Activated T-cell treated with anti-CD3 and anti-CD28 coated beads for 48 hours (primary cell): Measurements from ENCODE around the gene FRMD8.

Experiments used
- DNase-seq: peaks from one replicate; pipeline ENCODE4 v3.0.0-alpha.2; 2020; ENCODE audit warnings: low read depth

FRMD8 gene

DNA sequence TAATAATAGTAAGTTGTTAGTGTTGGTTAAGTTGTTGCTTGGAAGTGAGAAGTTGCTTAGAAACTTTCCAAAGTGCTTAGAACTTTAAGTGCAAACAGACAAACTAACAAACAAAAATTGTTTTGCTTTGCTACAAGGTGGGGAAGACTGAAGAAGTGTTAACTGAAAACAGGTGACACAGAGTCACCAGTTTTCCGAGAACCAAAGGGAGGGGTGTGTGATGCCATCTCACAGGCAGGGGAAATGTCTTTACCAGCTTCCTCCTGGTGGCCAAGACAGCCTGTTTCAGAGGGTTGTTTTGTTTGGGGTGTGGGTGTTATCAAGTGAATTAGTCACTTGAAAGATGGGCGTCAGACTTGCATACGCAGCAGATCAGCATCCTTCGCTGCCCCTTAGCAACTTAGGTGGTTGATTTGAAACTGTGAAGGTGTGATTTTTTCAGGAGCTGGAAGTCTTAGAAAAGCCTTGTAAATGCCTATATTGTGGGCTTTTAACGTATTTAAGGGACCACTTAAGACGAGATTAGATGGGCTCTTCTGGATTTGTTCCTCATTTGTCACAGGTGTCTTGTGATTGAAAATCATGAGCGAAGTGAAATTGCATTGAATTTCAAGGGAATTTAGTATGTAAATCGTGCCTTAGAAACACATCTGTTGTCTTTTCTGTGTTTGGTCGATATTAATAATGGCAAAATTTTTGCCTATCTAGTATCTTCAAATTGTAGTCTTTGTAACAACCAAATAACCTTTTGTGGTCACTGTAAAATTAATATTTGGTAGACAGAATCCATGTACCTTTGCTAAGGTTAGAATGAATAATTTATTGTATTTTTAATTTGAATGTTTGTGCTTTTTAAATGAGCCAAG lies 38.9 kb downstream of the FRMD8 start:
- DNase-seq = peak; percentile 69

DNA sequence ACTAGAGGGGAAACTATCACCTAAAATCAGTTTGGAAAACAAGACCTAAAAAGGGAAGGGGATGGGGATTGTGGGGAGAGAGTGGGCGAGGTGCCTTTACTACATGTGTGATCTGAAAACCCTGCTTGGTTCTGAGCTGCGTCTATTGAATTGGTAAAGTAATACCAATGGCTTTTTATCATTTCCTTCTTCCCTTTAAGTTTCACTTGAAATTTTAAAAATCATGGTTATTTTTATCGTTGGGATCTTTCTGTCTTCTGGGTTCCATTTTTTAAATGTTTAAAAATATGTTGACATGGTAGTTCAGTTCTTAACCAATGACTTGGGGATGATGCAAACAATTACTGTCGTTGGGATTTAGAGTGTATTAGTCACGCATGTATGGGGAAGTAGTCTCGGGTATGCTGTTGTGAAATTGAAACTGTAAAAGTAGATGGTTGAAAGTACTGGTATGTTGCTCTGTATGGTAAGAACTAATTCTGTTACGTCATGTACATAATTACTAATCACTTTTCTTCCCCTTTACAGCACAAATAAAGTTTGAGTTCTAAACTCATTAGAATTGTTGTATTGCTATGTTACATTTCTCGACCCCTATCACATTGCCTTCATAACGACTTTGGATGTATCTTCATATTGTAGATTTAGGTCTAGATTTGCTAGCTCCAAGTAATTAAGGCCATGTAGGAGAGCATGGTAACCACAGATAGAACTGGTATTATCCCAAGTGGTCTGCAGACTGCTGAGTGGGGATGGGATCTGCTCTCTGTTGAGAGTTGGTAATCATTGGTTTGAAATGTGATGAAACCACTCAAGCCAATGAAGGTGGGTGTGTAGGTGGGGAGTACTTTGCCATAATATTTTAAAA lies 39.8 kb downstream of the FRMD8 start:
- DNase-seq = no peak

DNA sequence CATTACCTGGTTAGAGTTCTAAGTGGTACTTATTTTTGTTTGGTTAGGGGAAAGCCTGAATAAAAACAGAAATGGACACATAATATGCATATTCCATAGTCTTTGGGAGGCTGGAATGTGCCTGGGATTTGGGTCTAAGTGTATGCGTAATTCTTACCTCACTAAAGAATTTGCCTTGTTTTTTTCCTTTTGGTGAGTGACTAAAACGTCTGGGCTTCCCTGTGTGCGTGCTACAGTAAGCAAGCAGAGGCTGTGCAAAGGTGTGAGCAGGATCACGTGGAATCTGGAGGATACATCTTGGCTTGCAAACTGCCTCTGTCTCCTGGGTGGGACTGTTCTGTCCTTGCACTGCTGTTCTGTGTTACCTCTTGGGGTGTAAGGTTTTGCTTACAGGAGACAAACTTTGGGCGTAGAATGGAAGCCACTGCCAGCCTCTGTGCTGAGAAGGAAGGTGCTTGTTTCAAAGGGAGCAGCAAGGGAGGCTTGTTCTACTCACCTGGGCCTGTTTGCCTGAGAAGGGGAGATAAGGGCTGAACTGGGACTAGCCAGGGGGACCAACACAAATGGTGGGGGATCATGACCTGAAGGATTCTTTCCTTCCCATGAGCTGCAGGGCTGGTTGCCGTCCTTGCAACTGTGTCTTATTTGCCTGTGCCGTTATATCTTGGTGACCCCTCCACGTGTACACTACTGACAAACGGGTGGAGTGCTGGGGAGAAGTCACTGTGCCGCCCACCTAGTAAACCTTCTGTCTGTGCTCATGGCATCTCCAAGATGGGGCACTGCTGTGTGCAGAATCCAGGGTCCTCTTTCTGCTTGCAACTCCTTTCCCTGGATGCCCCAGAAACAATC lies 40.6 kb downstream of the FRMD8 start:
- DNase-seq = peak; percentile 41

DNA sequence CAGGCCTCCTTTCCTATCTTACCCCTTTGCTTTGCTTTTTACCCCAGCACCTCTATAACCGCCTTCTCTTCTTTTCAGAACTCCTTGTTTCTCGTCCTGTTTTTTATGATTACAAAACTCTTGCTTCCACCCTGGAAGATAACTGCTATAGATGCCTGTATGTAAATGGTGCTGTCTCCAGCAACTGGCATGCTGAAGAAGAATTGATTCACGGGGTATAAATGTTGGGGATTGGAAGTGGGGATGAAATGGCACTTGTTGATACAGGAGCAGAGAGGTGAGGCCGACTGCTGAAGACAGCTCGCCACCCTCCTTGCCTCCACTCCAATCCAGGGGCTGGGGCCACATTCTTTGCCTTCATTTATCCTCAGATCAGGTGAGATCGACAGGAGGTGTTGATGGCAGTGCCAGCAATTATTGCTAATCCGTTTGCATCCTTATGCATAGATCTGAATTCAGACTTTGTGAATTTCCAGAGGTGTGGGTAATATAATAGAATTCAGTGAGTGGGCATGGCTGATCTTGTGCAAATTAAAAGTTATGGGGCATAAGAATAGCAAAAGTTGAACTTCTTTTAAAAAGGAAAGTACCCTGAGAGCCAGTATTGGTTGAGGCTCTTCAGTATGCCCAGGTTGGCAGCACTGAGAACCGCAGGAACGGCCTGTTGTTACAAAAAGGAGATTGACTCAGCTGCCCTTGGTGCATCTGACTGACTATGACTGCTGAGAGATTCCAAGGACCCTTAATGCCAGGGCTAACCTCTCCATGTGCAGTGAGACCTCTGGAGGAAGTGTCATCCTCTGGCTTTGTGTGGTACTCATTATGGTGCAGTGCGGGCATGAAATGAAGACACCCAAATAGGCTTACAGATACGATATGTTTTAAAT lies 41.5 kb downstream of the FRMD8 start:
- DNase-seq = no peak

DNA sequence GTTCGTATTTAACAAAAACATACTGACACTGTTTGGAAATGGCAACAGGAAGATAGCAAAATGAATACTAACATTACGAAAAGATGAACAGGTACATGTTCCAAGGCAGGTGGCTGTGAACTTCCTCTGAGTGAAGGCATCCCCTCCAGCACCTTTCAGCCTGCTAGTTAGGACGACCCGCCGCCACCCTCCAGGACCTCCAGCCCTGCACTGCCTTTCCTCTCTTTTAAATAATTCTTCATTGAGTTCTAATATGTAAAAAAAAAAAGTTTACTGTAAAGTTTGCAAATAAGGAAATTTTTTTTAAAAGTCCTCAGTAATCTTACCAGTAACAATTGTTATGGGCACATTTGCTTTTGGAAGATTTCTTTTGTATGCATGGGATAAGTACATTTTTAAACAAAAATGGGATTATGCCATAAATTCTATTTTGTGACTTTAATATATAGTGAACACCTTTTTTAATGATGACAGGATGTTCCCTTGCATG lies 42.2 kb downstream of the FRMD8 start:
- DNase-seq = no peak

DNA sequence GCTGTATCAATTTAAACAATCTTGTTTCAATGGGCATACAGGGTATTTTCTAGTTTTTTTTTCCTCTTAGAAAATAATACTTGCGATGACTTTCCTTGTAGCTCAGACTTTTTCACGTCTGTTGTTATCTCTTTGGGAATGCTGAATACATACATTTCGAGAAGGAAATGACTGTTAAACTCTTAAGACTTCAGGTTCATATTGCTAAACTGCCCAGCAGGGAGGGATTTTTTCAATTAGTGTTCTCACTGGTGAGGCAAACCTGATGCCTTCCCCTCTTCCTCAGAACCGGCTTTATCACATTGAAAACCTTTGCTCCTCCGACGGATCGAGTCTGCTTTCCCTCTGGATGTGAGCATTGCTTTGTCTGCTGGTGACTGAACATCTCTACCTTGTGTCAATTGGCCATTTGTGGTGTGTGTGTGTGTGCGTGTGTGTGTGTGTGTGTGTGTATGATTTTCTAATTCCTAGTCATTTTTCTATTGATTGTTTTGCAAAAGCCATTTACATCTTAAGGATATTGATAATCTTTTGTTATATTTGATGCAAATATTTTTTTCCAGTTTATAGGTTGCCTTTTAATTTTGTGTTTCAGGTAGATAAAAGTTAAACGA lies 42.7 kb downstream of the FRMD8 start:
- no peak for DNase-seq

DNA sequence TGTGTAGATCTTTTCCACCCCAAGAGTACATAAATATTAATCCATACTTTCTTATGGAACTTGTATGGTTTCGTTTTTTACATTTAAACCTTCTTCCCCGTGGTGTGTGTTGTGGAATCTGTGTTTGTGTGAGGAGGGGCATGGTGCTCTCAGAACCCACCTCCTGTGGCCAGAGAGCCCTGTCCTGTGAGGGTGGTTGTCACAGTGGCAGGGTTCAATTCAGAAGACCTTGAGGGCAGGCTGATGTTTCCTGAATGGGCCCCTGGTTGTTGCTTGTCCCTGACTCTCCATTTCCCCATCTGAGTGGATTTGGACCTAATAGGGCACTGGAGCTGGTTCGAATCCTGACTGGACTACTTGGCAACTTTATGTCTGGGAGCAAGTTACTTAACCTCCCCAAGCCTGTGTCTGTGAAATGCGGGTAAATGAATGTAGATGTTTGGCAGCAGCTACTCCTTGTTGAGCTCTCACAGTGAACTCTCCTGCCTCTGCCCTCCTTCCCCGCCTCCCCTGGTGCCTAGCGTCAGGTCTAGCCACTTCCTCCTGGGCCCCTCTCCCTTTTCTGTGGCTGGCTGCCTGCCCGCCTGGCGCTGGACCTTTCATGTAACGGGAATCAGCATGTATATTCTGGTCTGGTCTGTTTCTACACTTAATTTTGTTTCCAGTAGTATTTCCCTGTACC lies 43.4 kb downstream of the FRMD8 start:
- DNase-seq = no peak

DNA sequence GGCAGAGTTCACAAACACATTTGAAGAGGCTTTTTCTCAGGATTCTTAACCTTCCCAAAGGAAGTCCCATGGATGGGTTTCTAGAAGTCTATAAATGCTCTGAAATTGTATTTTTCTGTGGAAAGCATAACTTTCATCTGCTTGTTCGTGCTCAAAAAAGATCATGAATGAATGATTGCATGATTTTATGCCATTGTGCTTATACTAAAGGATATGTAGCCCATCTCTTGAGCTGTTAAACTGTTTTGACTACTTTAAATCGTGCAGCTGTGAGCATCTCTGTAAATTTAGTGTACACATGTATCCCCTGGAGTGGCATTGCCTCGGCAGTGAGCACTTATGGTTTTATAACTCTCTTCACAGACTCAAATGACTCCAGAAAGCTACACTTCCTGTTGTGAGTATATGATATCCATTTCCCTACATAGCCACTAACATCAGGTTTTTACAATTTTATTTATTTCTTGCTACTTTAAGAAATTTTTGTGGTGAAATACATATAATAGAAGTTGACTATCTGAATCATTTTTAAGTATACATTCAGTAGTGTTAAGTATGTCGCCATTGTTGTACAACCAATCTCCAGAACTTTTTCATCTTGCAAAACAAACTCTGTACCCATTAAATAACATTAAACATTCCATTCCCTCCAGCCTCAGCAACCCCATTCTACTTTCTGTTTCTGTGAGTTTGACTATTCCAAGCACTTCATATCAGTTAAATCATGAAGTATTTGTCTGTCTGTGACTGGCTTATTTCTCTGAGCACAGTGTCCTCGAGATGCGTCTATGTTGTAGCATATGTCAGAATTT lies 44.2 kb downstream of the FRMD8 start:
- DNase-seq = no peak

DNA sequence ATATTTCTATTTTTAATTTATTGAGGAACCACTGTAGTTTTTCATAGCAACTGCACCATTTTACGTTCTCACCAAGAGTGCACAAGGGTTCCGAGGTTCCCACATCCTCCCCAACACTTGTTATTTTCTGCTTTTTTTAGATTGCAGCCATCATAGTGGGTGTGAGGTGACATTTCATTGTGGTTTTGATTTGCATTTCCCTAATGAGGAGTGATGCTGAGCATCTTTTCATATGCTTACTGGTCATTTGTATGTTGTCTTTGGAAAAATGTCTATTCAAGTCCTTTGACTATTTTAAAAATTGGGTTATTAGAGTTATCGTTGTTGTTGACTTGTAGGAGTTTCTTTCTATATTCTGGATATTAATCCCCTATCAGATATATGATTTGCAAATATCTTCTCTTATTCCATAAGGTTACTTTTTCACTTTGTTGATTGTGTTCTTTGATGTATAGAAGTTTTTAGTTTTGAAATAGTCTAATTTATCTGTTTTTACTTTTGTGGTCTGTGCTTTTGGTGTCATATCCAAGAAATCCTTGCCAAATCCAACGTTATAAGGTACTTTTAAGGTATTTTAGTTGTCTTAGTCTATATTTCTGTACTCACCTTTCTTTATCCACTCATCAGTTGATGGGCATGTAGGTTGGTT lies 45.1 kb downstream of the FRMD8 start:
- no peak for DNase-seq

DNA sequence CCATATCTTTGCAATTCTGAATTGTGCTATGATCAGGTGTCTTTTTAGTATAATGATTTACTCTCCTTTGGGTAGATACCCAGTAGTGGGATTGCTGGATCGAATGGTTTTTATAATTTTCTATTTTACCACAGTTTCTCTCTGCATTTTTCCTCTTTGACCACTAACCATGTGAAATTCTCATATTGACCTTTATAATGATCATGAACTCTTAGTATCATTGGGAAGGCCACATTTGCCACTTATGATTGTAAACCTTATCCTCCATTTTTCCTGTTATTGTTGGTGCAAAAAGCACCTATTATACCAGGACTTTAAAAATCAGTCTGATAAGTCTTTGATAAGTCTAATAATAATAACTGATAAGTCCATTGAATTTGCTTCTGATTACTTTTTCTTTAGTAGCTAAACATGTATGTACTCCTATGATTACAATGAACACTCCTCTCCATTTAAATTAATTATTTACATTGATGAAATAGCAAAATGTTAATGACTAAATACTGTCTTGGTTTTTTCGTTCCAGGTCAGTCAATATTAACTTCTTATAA lies 45.7 kb downstream of the FRMD8 start:
- DNase-seq = no peak

DNA sequence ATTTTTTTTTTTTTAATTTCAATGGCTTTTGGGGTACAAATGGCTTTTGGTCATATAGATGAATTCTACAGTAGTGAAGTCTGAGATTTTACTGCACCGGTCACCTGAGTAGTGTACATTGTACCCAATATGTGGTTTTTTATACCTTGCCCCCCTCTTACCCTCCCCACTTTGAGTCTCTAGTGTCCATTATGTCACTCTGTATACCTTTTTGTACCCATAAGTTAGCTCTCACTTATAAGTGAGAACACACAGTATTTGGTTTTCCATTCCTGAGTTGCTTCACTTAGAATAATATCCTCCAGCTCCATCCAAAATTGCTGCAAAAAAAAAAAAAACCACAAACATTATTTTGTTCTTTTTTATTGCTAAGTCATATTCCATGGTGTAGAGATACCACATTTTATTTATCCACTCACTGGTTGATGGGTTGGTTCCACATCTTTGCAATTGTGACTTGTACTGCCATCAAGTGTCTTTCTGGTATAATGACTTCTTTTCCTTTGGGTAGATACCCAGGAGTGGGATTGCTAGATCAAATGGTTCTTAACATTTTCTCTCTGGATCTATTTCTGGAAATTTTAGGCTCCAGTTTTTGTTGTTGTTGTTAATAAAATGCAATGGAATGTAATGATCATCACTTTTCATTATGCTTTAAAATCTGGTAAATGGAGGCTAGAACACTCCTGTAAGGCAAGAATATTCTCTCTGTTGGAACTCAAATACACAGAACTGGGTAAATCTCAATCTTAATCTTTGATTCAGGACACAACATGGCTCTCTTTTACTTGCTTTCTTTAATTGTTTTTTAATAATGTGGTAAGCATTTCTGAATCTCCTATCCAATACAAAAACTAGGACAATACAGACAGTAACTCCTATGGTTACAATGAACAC lies 46.5 kb downstream of the FRMD8 start:
- DNase-seq = no peak

DNA sequence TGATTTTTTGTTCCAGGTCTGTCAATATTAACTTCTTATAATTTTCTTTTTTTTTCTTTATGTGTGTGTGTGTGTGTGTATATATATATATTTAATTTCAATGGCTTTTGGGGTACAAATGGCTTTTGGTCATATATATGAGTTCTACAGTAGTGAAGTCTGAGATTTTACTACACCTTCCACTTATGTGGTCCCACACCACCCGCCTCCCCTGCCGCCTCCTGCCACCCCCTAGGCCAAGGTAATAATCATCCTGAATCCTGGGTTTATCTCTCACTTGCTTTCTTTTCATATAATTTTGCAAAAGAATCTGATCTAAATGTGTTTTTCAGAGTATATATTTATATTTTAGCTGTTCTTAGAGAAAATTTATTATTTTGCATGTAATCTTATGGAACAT lies 47.2 kb downstream of the FRMD8 start:
- no peak for DNase-seq

DNA sequence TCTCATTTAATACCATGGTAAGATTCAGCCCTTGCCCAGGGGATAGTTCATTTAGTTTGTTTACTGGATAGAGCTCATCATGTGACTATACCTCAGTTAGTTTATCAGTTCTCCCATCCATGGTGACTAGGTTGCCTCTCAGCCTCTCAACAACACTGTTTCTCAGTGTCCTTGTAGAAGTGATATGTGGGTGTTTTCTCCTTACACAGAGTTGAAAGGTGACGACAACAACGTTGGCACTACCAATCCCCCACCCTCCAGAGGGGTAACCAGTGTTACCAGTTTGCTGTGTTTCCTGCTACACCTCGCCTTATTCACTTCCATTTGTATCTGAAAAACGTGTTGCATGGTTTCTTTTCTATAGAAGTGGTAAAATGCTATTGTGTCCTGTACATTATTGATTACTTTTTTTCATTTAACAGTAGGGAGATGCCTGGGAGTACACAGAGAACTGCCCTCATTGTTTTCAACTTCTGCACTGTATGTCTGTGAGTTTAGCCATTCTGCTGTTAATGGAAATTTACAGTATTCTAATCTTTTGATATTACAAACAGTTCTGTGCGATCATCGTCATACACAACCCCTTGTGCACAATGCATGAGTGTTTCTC lies 47.7 kb downstream of the FRMD8 start:
- no peak for DNase-seq

DNA sequence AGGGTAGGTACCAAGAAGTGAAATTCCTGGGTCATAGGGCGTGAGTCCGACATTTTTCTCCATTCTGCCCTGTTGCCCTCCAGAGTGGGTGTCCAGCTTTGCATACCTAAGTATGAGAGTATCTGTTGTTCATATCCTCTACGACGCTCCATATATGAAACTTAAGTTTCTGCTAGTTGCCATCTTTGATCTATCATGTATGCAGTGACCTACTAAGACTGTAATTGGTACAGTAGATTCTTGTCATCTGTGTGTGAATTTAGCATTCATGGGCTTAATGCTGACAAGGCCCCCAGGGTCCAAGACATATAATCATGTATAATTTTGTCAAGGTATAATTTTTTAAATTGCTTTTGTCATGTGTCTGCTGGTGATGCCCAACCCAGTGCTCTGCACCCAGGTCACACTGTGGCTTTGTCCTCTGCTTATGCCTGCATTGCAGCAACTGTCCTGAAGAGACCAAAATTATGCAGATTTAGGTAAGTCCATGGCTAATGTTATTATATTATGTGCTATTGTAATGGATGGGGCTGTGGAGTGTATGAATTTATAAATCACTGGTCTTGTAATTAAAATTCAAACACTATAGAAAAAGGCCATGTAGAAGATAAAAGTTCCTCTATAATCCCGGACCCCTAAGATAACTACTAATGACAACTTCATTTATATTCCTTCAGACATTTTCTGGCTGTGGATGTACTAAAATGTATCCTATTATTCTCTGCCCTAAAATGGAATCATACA lies 48.4 kb downstream of the FRMD8 start:
- DNase-seq = no peak

DNA sequence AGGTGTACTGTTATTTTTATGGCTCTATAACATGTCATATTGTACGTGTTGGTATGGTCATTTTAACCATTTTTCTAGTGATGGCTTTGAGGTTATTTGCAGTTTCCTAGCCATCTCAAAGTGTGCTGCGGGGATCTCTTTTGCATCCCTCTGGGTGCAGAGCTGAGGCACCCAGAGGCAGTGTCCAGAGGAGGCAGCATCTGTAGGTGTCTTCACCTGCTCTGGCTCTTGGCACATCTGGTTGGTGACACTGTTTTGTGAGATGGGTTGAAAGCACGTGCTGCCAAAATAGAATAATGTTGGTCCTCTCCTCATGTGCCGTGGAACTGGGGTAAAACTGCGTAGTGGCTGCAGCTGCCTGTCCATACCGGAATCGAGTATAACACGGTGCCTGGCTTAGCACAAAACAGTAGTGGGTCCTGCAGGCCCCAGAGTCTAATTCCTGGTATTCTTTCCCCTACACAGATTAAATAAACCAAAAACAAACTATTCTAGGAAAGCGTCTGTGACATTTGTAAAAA lies 49.0 kb downstream of the FRMD8 start:
- DNase-seq = no peak

DNA sequence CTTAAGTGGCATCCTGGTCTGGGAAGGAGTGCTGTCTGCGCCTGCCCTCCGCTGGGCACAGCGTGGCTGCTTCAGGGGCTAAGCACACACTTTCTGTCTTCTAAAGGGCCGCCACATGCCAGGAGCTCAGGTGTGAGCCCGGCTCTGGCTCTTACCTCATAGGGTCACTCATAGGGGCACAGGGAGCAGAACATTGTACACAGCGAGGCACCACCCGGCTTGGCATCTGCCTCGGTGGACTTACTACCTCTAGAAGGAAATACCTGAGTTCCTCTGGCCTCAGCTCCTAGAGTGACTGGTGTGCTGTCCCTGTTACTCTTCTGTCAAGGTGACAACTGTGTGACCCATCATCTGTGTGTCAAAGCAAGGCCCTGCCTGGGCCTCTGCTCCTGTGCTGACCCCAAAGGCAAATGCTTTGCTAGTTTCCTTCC lies 49.6 kb downstream of the FRMD8 start:
- DNase-seq = no peak
